ENCODE data around the gene SH3PXD2A.

- TF ChIP-seq CTCF (IDR thresholded peaks at IDR 0.05) (no peak), POLR2A (IDR thresholded peaks at IDR 0.05) (no peak)
Measured at GRCh38 chr10:103895411-103896186, 40.2 kb upstream of the SH3PXD2A start.
